HepG2 (cell line): Measurements from ENCODE around the gene YWHAB. TPM values are rescaled to one million over a fixed set of nuclear protein-coding genes. Genes with fewer than 3 reads are reported as not detected.

Source experiments
- ATAC-seq: fragments of 200-7000 bp; cut with Tn5 transposase; 3 replicates; pipeline ENCODE4 v1.9.1; 2020; ENCODE audit warnings: mild to moderate bottlenecking, moderate library complexity
- BruUV-seq: library from RNA; stranded (reverse); fragments of 400-500 nt; replicated peaks from 2 replicates; lab custom pipeline; 2021; lab: Mats Ljungman, UMichigan
- CTCF ChIA-PET: fragments of 300-600 bp; formaldehyde crosslinking; extraction: SDS; loops from one replicate; lab custom pipeline; 2021; ENCODE audit warnings: low total read pairs, inconsistent platforms, low intra/inter-chr PET ratio; lab: Yijun Ruan, JAX
- POLR2A ChIA-PET: fragments of 350-600 bp; sonication (Branson Sonifier 250); formaldehyde crosslinking; loops from one replicate; lab custom pipeline; 2020; ENCODE audit warnings: antibody characterized with exemption, inconsistent platforms; lab: Yijun Ruan, JAX
- DNase-seq: peaks from one replicate; pipeline ENCODE4 v3.0.0-alpha.2; 2015; ENCODE audit warnings: low spot score
- FAIRE-seq: peaks from 3 replicates; lab custom pipeline; 2011; peaks lifted over from hg19 to GRCh38; lab: Jason Lieb, UNC
- H2AFZ ChIP-seq: one replicate; pipeline ENCODE4 v1.6.1; 2011; ENCODE audit warnings: low read length, inconsistent platforms
- H3K27ac ChIP-seq: fragments of 300-600 bp; 3 replicates; pipeline ENCODE4 v1.8.0; 2011; ENCODE audit warnings: mixed run types, mild to moderate bottlenecking, mixed read lengths, low read length, inconsistent platforms; ENCODE audit not compliant: insufficient read depth; ENCODE audit errors: extremely low read length
- H3K27me3 ChIP-seq, 2 experiments: fragments of 200-600 bp in 1 of 2; 2 replicates in 1 of 2; 3 replicates in 1 of 2; pipeline versions ENCODE4 v1.6.0 to v1.8.0; 2011; ENCODE audit warnings: low read length in 2 of 2, mild to moderate bottlenecking in 2 of 2, moderate library complexity in 2 of 2, inconsistent platforms in 1 of 2; ENCODE audit not compliant: insufficient read depth in 2 of 2, control insufficient read depth in 1 of 2
- H3K36me3 ChIP-seq, 2 experiments: fragments of 200-600 bp in 1 of 2; replicated peaks in 1 of 2; 2 replicates in 1 of 2; 3 replicates in 1 of 2; pipeline versions ENCODE4 v1.5.1 to v1.8.0; 2011; ENCODE audit warnings: low read length in 2 of 2, inconsistent platforms in 1 of 2; ENCODE audit not compliant: insufficient read depth in 2 of 2, control insufficient read depth in 1 of 2
- H3K4me1 ChIP-seq: 2 replicates; pipeline ENCODE4 v1.5.1; 2012; ENCODE audit warnings: low read length, inconsistent platforms; ENCODE audit not compliant: insufficient read depth
- H3K4me2 ChIP-seq: 2 replicates; pipeline ENCODE4 v1.6.0; 2011; ENCODE audit warnings: low read depth, low read length, inconsistent platforms
- H3K4me3 ChIP-seq, 3 experiments: fragments of 200-600 bp in 1 of 3; sonication (generic), shearing (Covaris generic) in 1 of 3; replicated peaks in 1 of 3; 2 replicates each; pipeline ENCODE4 v1.5.1; 2011 to 2016; ENCODE audit warnings: low read length in 3 of 3, inconsistent platforms in 2 of 3, low read depth in 2 of 3, mild to moderate bottlenecking in 2 of 3, control low read depth in 1 of 3, mixed read lengths in 1 of 3; ENCODE audit not compliant: insufficient read depth in 1 of 3
- H3K79me2 ChIP-seq: one replicate; pipeline ENCODE4 v1.6.1; 2011; ENCODE audit warnings: low read length, inconsistent platforms; ENCODE audit not compliant: insufficient read depth
- H3K9ac ChIP-seq: 2 replicates; pipeline ENCODE4 v1.6.0; 2011; ENCODE audit warnings: mild to moderate bottlenecking, low read depth, low read length, inconsistent platforms; ENCODE audit not compliant: insufficient read depth
- H3K9me3 ChIP-seq: 2 replicates; pipeline ENCODE4 v1.5.1; 2012; ENCODE audit warnings: mild to moderate bottlenecking, low read length
- H4K20me1 ChIP-seq: 2 replicates; pipeline ENCODE4 v1.6.0; 2011; ENCODE audit warnings: inconsistent platforms, mild to moderate bottlenecking, low read length, moderate library complexity; ENCODE audit not compliant: insufficient read depth
- AGO2 ChIP-seq: fragments of 200-400 bp; formaldehyde crosslinking; optimal IDR thresholded peaks from 2 replicates; pipeline ENCODE3; 2017; ENCODE audit warnings: mild to moderate bottlenecking, low read depth, low read length, moderate library complexity
- FOXA1 ChIP-seq, 2 experiments: fragments of 450-650 bp in 1 of 2; sonication (generic) in 1 of 2; formaldehyde crosslinking in 1 of 2; IDR thresholded peaks; 2 replicates each; pipeline versions ENCODE4 v1.4.0 to v1.6.1; 2016 to 2020; ENCODE audit warnings: missing genetic modification reagents in 1 of 2
- HES4 ChIP-seq: sonication (generic); formaldehyde crosslinking; IDR thresholded peaks from 2 replicates; pipeline ENCODE4 v1.9.0; 2021; ENCODE audit warnings: mild to moderate bottlenecking, missing genetic modification reagents, borderline replicate concordance
- ISX ChIP-seq: sonication (generic); formaldehyde crosslinking; conservative IDR thresholded peaks from 2 replicates; pipeline ENCODE4 v1.5.0; 2020; ENCODE audit warnings: missing genetic modification reagents
- NAIF1 ChIP-seq: sonication (generic); formaldehyde crosslinking; IDR thresholded peaks from 2 replicates; pipeline ENCODE4 v1.5.0; 2020; ENCODE audit warnings: mild to moderate bottlenecking, missing genetic modification reagents, borderline replicate concordance
- SATB2 ChIP-seq: sonication (generic); formaldehyde crosslinking; IDR thresholded peaks from 2 replicates; pipeline ENCODE4 v1.5.0; 2020; ENCODE audit warnings: missing genetic modification reagents
- ZNF121 ChIP-seq: sonication (generic); formaldehyde crosslinking; IDR thresholded peaks from 2 replicates; pipeline ENCODE4 v1.5.0; 2020; ENCODE audit warnings: mild to moderate bottlenecking, missing genetic modification reagents
- ZNF142 ChIP-seq: sonication (generic); formaldehyde crosslinking; IDR thresholded peaks from 2 replicates; pipeline ENCODE4 v1.4.0; 2020; ENCODE audit warnings: missing genetic modification reagents
- ZNF235 ChIP-seq: sonication (generic); formaldehyde crosslinking; IDR thresholded peaks from 2 replicates; pipeline ENCODE4 v1.8.1; 2023; ENCODE audit warnings: mild to moderate bottlenecking, missing genetic modification reagents, borderline replicate concordance
- ZNF407 ChIP-seq: sonication (generic); formaldehyde crosslinking; IDR thresholded peaks from one replicate; pipeline ENCODE4 v1.5.1; 2020; ENCODE audit warnings: mild to moderate bottlenecking, missing genetic modification reagents; ENCODE audit errors: not compliant biosample characterization
- ZNF550 ChIP-seq: sonication (generic); formaldehyde crosslinking; IDR thresholded peaks from 2 replicates; pipeline ENCODE4 v1.4.0; 2020; ENCODE audit warnings: mild to moderate bottlenecking, missing genetic modification reagents, borderline replicate concordance
- WGBS: methylation state at CpG from one replicate; pipeline ENCODE4 v1.1.6; 2017; ENCODE audit warnings: low lambda C conversion rate; 5-methylcytosine and 5-hydroxymethylcytosine counted together
- in situ Hi-C: cut with HindIII; loops from 2 replicates; pipeline ENCODE4 v1.10.0; 2017; ENCODE audit warnings: low pct_unique_long_range_greater_than_20kb; ENCODE audit not compliant: extremely low pct_ligation_motif_present
- intact Hi-C: fragments of 100-400 bp; cut with micrococcal nuclease; formaldehyde crosslinking; loops from one replicate; pipeline ENCODE4 v1.10.0; 2022; ENCODE audit not compliant: unreplicated experiment
- polyA plus RNA-seq, 8 experiments: library from polyadenylated mRNA; depleted of rRNA in 3 of 8; stranded (reverse) in 7 of 8; unstranded in 1 of 8; fragments of >200 nt; fragmentation: Illumina TruSeq in 4 of 8; extraction: Trizol in 4 of 8; gene quantifications; 2 replicates each; pipeline versions ENCODE4 v1.2.1 to v1.2.3, GENCODE V29; 2011 to 2016; ENCODE audit warnings: low read depth in 4 of 8, missing spikeins in 1 of 8, mixed read lengths in 1 of 8; ENCODE audit not compliant: insufficient read depth in 1 of 8
- total RNA-seq, 5 experiments: library from RNA; depleted of rRNA; stranded (reverse); fragments of >200 nt; fragmentation: Illumina TruSeq; extraction: Trizol; gene quantifications; 2 replicates each; pipeline ENCODE4 v1.2.3, GENCODE V29; 2016; ENCODE audit warnings: low read depth in 1 of 5

YWHAB gene
- total and polyA plus RNA-seq, 2 of the 13 experiments (the other 11 are each of a cell fraction or from before 2014, with no cell fraction given) = 77.2 to 121 TPM

GRCh38 chr20:44891826-44892225 is 6.3 kb downstream of the YWHAB start:
- intact Hi-C loops = no loop called here
- POLR2A ChIA-PET = interaction anchor here (0.9 kb wide), 1 partner anchor 18 kb away, joined by 7 read pairs; the partner anchor contains the start of gene PABPC1L
- BruUV-seq = no TSS peak
- TF ChIP-seq FOXA1 (IDR thresholded peaks at IDR 0.05) (no peak), FOXA1 (CRISPR knock-in tag; IDR thresholded peaks at IDR 0.05) (no peak), ZNF121 (no peak), ZNF235 (no peak), ZNF550 (CRISPR knock-in tag) (no peak), AGO2 (no peak), ZNF142 (CRISPR knock-in tag) (no peak), ISX (CRISPR knock-in tag) (no peak), ZNF407 (CRISPR knock-in tag) (no peak), HES4 (CRISPR knock-in tag) (no peak), SATB2 (CRISPR knock-in tag) (no peak), NAIF1 (CRISPR knock-in tag) (no peak)

More at GRCh38 chr20:44891826-44892225, 6.3 kb downstream of the YWHAB start:
- FAIRE-seq (no peak), DNase-seq (no peak), ATAC-seq (no peak)
- no peak overlapping the region for H3K27ac ChIP-seq
- H3K27me3 ChIP-seq = no peaks in the 10 kb centered on the region
- H3K4me1 ChIP-seq = peaks cover 57% of the 10 kb centered on the region
- H3K36me3 ChIP-seq = peaks cover 6 to 21% of the 10 kb centered on the region in 2 experiments
- H3K9ac ChIP-seq = no peak overlapping the region
- H4K20me1 ChIP-seq = peaks cover 68% of the 10 kb centered on the region
- no peaks in the 10 kb centered on the region for H3K9me3 ChIP-seq
- WGBS = 96% methylated on average over 1 of the region's 1 CpG
- H3K4me3 ChIP-seq = no peak overlapping the region
- H2AFZ ChIP-seq = no peak overlapping the region
- CTCF ChIA-PET = no interaction called here
- no peak overlapping the region for H3K4me2 ChIP-seq
- in situ Hi-C loops = no loop called here
- H3K79me2 ChIP-seq = peaks cover 98% of the 10 kb centered on the region
